Activated CD8-positive, alpha-beta memory T cell treated with anti-CD3 and anti-CD28 coated beads for 36 hours (primary cell): ENCODE measurements around the gene HSFX2. TPM values are rescaled to one million over a fixed set of nuclear protein-coding genes. Genes with fewer than 3 reads are reported as not detected.
"Not testable (repeated sequence)": the region's sequence is repeated elsewhere in the genome, so short reads cannot be mapped to it uniquely, and the experiment has no call there.

Experiments
- CTCF ChIA-PET: fragments of 350-600 bp; sonication (Branson Sonifier 250); formaldehyde crosslinking; loops from one replicate; lab custom pipeline; 2021; ENCODE audit warnings: antibody characterized with exemption; lab: Charles Lee
- POLR2A ChIA-PET: fragments of 350-600 bp; sonication (Branson Sonifier 250); formaldehyde crosslinking; loops from one replicate; lab custom pipeline; 2021; ENCODE audit warnings: antibody characterized with exemption; lab: Charles Lee
- total RNA-seq, 2 experiments: library from RNA; stranded (reverse); gene quantifications; one replicate each; pipeline ENCODE4 v1.2.3, GENCODE V29; 2021

The HSFX2 gene
- total RNA-seq, 2 experiments from 2014 or later: 0.30 TPM; not detected in 1

- CTCF ChIA-PET, POLR2A ChIA-PET: not testable (repeated sequence)
These were observed 49.3 kb downstream of the HSFX2 start for GRCh38 chrX:149545545-149546543.

Other genes starting within 250 kb of the HSFX2 start
- gene IDS, start 90.0 kb downstream of the HSFX2 start, total RNA-seq: 10 to 100 TPM; 69.4 to 72.9 TPM
- 10 to 100 TPM; 31.3 to 33.4 TPM for gene EOLA1, start 54.3 kb downstream of the HSFX2 start, total RNA-seq
- gene HSFX3, start 45.4 kb downstream of the HSFX2 start, total RNA-seq: not detected
- not detected for gene MAGEA9B, start 7.9 kb downstream of the HSFX2 start, total RNA-seq
- 10 to 100 TPM; 17.7 to 25.3 TPM for gene TMEM185A, start 36.5 kb upstream of the HSFX2 start, total RNA-seq
- not detected for gene MAGEA11, start 116.7 kb upstream of the HSFX2 start, total RNA-seq
- gene HSFX1, start 178.8 kb upstream of the HSFX2 start, total RNA-seq: under 1 TPM; 0.25 to 0.44 TPM
- not detected for gene MAGEA9, start 186.6 kb upstream of the HSFX2 start, total RNA-seq